ENCODE measurements around the gene NLRC5.
"Not testable (repeated sequence)": the region's sequence is repeated elsewhere in the genome, so short reads cannot be mapped to it uniquely, and the experiment has no call there.

The NLRC5 gene

DNA sequence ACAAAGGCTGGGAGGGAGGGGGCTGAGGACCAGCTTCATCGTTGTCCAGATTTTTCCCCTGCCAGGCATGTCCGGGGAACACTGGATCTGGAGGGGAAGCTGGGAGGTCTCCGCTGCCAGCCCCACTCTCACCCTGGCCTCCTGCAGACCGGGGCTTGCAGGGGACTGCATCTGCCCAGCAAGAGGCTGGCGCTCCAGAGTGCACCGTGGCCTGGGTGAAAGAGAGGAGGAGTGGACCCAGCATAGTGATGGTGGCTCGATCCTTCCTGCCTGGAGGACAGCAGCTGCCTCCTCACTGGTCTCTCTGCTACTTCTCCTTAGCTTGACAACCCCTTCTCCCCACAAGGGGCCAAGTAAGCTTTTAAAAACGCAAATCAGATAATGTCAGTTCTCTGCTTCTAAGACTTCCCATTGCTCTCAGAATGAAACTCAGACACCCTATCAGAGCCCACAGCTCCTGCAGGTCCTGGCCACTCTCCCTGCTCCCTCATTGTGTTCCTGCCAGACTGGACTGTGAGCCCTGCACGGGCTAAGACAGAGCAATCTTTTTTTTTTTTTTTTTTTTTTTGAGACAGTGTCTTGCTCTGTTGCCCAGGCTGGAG is 118.1 kb downstream of the NLRC5 start:
- no peak overlapping the region for H3K27ac ChIP-seq (replicated peaks; ENCODE audit: low read length)
- H2BK15ac ChIP-seq (ENCODE audit: low read length) = peak overlapping the region; percentile 45
- H3K4me2 ChIP-seq (ENCODE audit: insufficient read depth, low read length, poor library complexity, severe bottlenecking) = no peak overlapping the region
- no peak for DNase-seq (ENCODE audit: low spot score)
- H2BK5ac ChIP-seq (ENCODE audit: low read length) = no peak overlapping the region
- H3K4me3 ChIP-seq (ENCODE audit: low read length in 2 of 2) = no peak overlapping the region
- H3K79me1 ChIP-seq (ENCODE audit: low read depth, low read length) = no peaks in the 10 kb centered on the region
- H3K27me3 ChIP-seq (ENCODE audit: control insufficient read depth in 3 of 3, insufficient read depth in 3 of 3, low read depth in 1 of 3, low read length in 3 of 3) = no peaks in the 10 kb centered on the region
- H3K9me3 ChIP-seq (replicated peaks in 1 of 2; ENCODE audit: control insufficient read depth in 2 of 2, insufficient read depth in 1 of 2, low read depth in 1 of 2, low read length in 2 of 2) = no peaks in the 10 kb centered on the region
- peak overlapping the region; percentile 63 for H3K14ac ChIP-seq (ENCODE audit: low read length)
- H3K9ac ChIP-seq (ENCODE audit: low read depth, low read length, poor library complexity) = peak overlapping the region; percentile 83
- no peak overlapping the region for H2BK120ac ChIP-seq (ENCODE audit: low read depth, low read length)
- peak overlapping the region; percentile 11 for H3K18ac ChIP-seq (ENCODE audit: low read length)
- H3K4ac ChIP-seq (ENCODE audit: low read length) = no peak overlapping the region
- H4K8ac ChIP-seq (ENCODE audit: low read depth, low read length) = no peak overlapping the region
- H2AFZ ChIP-seq (ENCODE audit: low read length) = no peak overlapping the region
- no peaks in the 10 kb centered on the region for H3K36me3 ChIP-seq (replicated peaks in 1 of 2; ENCODE audit: control insufficient read depth in 2 of 2, insufficient read depth in 2 of 2, low read length in 2 of 2)
- peak overlapping the region; percentile 6 for H2BK12ac ChIP-seq (ENCODE audit: low read length)
- peaks cover 5 to 12% of the 10 kb centered on the region in 2 donors for H3K4me1 ChIP-seq (ENCODE audit: control insufficient read depth in 2 of 2, insufficient read depth in 1 of 2, low read depth in 1 of 2, low read length in 2 of 2)
- peak overlapping the region; percentile 53 for H2AK5ac ChIP-seq (ENCODE audit: low read depth, low read length)
- no CpG with 5 or more reads among the region's 9 CpGs for WGBS, 2 donors (ENCODE audit: extremely low coverage in 2 of 2, insufficient read length in 2 of 2, insufficient replicate concordance in 1 of 2)
- no peak overlapping the region for H3K23ac ChIP-seq (ENCODE audit: low read depth, low read length, poor library complexity)
- no peak overlapping the region for H4K91ac ChIP-seq (ENCODE audit: low read depth, low read length, poor library complexity)

DNA sequence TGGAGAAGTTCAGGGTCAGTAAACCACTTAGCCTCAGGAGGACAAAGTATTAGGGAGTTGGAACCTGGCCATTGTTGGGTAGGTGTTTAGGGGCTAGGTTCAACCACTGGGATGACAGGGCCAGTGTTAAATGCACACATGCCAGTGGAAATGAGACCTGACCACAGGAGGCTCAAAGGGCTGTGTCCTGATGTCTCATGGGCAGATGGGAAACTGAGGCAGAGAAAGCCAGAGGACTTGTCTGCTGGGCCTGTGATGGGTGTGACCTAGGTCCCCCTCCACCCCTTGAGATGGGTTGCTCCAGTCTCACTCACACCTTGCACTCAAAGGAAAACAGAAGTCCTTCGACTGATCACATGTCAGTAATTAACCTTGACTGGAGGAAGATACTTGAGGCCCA is 119.1 kb downstream of the NLRC5 start:
- H3K23ac ChIP-seq (ENCODE audit: low read depth, low read length, poor library complexity) = no peak overlapping the region
- peaks cover 0 to 8% of the 10 kb centered on the region in 2 donors for H3K36me3 ChIP-seq (replicated peaks in 1 of 2; ENCODE audit: control insufficient read depth in 2 of 2, insufficient read depth in 2 of 2, low read length in 2 of 2)
- H3K27me3 ChIP-seq (ENCODE audit: control insufficient read depth in 3 of 3, insufficient read depth in 3 of 3, low read depth in 1 of 3, low read length in 3 of 3) = no peaks in the 10 kb centered on the region
- no peak overlapping the region for H2BK12ac ChIP-seq (ENCODE audit: low read length)
- no peaks in the 10 kb centered on the region for H3K79me1 ChIP-seq (ENCODE audit: low read depth, low read length)
- no peak overlapping the region for H3K14ac ChIP-seq (ENCODE audit: low read length)
- no peak overlapping the region for H3K18ac ChIP-seq (ENCODE audit: low read length)
- WGBS, 2 donors (ENCODE audit: extremely low coverage in 2 of 2, insufficient read length in 2 of 2, insufficient replicate concordance in 1 of 2) = no CpG with 5 or more reads among the region's 1 CpG
- no peak overlapping the region for H2AK5ac ChIP-seq (ENCODE audit: low read depth, low read length)
- H3K27ac ChIP-seq (replicated peaks; ENCODE audit: low read length) = no peak overlapping the region
- no peak overlapping the region for H2BK120ac ChIP-seq (ENCODE audit: low read depth, low read length)
- H3K4me1 ChIP-seq (ENCODE audit: control insufficient read depth in 2 of 2, insufficient read depth in 1 of 2, low read depth in 1 of 2, low read length in 2 of 2) = peaks cover 2 to 9% of the 10 kb centered on the region in 2 donors
- no peak overlapping the region for H3K4ac ChIP-seq (ENCODE audit: low read length)
- H3K9me3 ChIP-seq (replicated peaks in 1 of 2; ENCODE audit: control insufficient read depth in 2 of 2, insufficient read depth in 1 of 2, low read depth in 1 of 2, low read length in 2 of 2) = no peaks in the 10 kb centered on the region
- H3K9ac ChIP-seq (ENCODE audit: low read depth, low read length, poor library complexity) = no peak overlapping the region
- no peak overlapping the region for H3K4me2 ChIP-seq (ENCODE audit: insufficient read depth, low read length, poor library complexity, severe bottlenecking)
- no peak for DNase-seq (ENCODE audit: low spot score)
- H3K4me3 ChIP-seq (ENCODE audit: low read length in 2 of 2) = no peak overlapping the region
- H2BK15ac ChIP-seq (ENCODE audit: low read length) = no peak overlapping the region
- no peak overlapping the region for H4K8ac ChIP-seq (ENCODE audit: low read depth, low read length)
- H2BK5ac ChIP-seq (ENCODE audit: low read length) = no peak overlapping the region
- no peak overlapping the region for H2AFZ ChIP-seq (ENCODE audit: low read length)
- no peak overlapping the region for H4K91ac ChIP-seq (ENCODE audit: low read depth, low read length, poor library complexity)

DNA sequence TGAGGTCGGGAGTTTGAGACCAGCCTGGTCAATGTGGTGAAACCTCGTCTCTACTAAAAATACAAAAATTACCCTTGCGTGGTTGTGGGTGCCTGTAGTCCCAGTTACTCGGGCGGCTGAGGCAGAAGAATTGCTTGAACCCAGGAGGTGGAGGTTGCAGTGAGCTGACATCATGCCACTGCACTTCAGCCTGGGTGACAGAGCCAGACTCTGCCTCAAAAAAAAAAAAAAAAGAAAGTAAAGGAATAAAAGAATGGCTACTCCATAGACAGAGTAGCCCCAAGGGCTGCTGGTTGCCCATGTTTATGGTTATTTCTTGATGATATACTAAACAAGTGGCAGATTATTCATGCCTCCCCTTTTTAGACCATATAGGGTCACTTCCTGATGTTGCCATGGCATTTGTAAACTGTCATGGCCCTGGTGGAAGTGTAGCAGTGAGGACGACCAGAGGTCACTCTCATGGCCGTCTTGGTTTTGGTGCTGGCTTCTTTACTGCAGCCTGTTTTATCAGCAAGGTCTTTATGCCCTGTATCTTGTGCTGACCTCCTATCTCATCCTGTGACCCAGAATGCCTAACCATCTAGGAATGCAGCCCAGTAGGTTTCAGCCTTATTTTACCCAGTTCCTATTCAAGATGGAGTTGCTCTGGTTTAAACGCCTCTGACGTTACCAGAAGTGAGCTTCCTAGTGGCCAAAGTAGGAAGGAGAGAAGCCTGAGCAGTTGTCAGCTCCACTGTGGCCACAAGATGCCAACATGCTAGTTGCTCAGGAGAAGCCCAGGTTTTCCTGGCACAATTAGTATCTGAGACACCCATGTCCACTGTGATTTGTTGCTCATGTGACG is 120.1 kb downstream of the NLRC5 start:
- H3K4me1 ChIP-seq (ENCODE audit: control insufficient read depth in 2 of 2, insufficient read depth in 1 of 2, low read depth in 1 of 2, low read length in 2 of 2) = peaks cover 10 to 12% of the 10 kb centered on the region in 2 donors
- H2AK5ac ChIP-seq (ENCODE audit: low read depth, low read length); H2BK120ac ChIP-seq (ENCODE audit: low read depth, low read length); H2BK15ac ChIP-seq (ENCODE audit: low read length); H3K9ac ChIP-seq (ENCODE audit: low read depth, low read length, poor library complexity); H3K27me3 ChIP-seq (ENCODE audit: control insufficient read depth in 3 of 3, insufficient read depth in 3 of 3, low read depth in 1 of 3, low read length in 3 of 3); H3K9me3 ChIP-seq (replicated peaks in 1 of 2; ENCODE audit: control insufficient read depth in 2 of 2, insufficient read depth in 1 of 2, low read depth in 1 of 2, low read length in 2 of 2); H4K91ac ChIP-seq (ENCODE audit: low read depth, low read length, poor library complexity); DNase-seq (ENCODE audit: low spot score); H3K4ac ChIP-seq (ENCODE audit: low read length); H3K4me3 ChIP-seq (ENCODE audit: low read length in 2 of 2); H3K79me1 ChIP-seq (ENCODE audit: low read depth, low read length); H3K27ac ChIP-seq (replicated peaks; ENCODE audit: low read length); H2BK5ac ChIP-seq (ENCODE audit: low read length); H3K23ac ChIP-seq (ENCODE audit: low read depth, low read length, poor library complexity); H3K18ac ChIP-seq (ENCODE audit: low read length); H3K14ac ChIP-seq (ENCODE audit: low read length); H4K8ac ChIP-seq (ENCODE audit: low read depth, low read length); H2BK12ac ChIP-seq (ENCODE audit: low read length); H3K4me2 ChIP-seq (ENCODE audit: insufficient read depth, low read length, poor library complexity, severe bottlenecking); H2AFZ ChIP-seq (ENCODE audit: low read length): not testable (repeated sequence)
- WGBS, 2 donors (ENCODE audit: extremely low coverage in 2 of 2, insufficient read length in 2 of 2, insufficient replicate concordance in 1 of 2) = no CpG with 5 or more reads among the region's 10 CpGs
- H3K36me3 ChIP-seq (replicated peaks in 1 of 2; ENCODE audit: control insufficient read depth in 2 of 2, insufficient read depth in 2 of 2, low read length in 2 of 2) = peaks cover 0 to 18% of the 10 kb centered on the region in 2 donors

DNA sequence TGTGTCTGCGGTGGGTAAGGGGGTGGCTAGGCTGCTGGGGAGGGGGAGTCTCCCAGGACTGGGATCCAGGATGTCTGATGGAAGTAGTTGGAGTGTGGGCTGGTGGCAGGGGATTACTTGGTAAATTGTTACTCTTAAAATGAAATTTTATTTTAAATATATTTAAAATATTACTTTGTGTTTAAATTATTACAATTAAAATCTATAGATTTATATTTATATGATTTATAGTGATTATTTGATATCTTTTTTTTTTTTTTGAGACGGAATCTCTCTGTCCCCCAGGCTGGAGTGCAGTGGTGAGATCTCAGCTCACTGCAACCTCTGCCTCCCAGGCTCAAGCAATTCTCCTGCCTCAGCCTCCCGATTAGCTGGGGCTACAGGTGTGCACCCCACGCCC is 121.6 kb downstream of the NLRC5 start:
- no peaks in the 10 kb centered on the region for H3K79me1 ChIP-seq (ENCODE audit: low read depth, low read length)
- H3K9ac ChIP-seq (ENCODE audit: low read depth, low read length, poor library complexity) = no peak overlapping the region
- H3K36me3 ChIP-seq (replicated peaks in 1 of 2; ENCODE audit: control insufficient read depth in 2 of 2, insufficient read depth in 2 of 2, low read length in 2 of 2) = peaks cover 0 to 20% of the 10 kb centered on the region in 2 donors
- no peak overlapping the region for H3K27ac ChIP-seq (replicated peaks; ENCODE audit: low read length)
- WGBS, 2 donors (ENCODE audit: extremely low coverage in 2 of 2, insufficient read length in 2 of 2, insufficient replicate concordance in 1 of 2) = no CpG with 5 or more reads among the region's 4 CpGs
- no peak overlapping the region for H2AK5ac ChIP-seq (ENCODE audit: low read depth, low read length)
- H3K4me3 ChIP-seq (ENCODE audit: low read length in 2 of 2) = no peak overlapping the region
- no peak overlapping the region for H3K14ac ChIP-seq (ENCODE audit: low read length)
- no peak overlapping the region for H2BK15ac ChIP-seq (ENCODE audit: low read length)
- H3K4me1 ChIP-seq (ENCODE audit: control insufficient read depth in 2 of 2, insufficient read depth in 1 of 2, low read depth in 1 of 2, low read length in 2 of 2) = peaks cover 18 to 23% of the 10 kb centered on the region in 2 donors
- no peaks in the 10 kb centered on the region for H3K9me3 ChIP-seq (replicated peaks in 1 of 2; ENCODE audit: control insufficient read depth in 2 of 2, insufficient read depth in 1 of 2, low read depth in 1 of 2, low read length in 2 of 2)
- no peak overlapping the region for H4K8ac ChIP-seq (ENCODE audit: low read depth, low read length)
- peak overlapping the region; percentile 28 for H3K23ac ChIP-seq (ENCODE audit: low read depth, low read length, poor library complexity)
- DNase-seq (ENCODE audit: low spot score) = no peak
- no peak overlapping the region for H3K4me2 ChIP-seq (ENCODE audit: insufficient read depth, low read length, poor library complexity, severe bottlenecking)
- H2BK12ac ChIP-seq (ENCODE audit: low read length) = no peak overlapping the region
- H2BK120ac ChIP-seq (ENCODE audit: low read depth, low read length) = no peak overlapping the region
- H2AFZ ChIP-seq (ENCODE audit: low read length) = no peak overlapping the region
- H4K91ac ChIP-seq (ENCODE audit: low read depth, low read length, poor library complexity) = no peak overlapping the region
- H2BK5ac ChIP-seq (ENCODE audit: low read length) = no peak overlapping the region
- H3K27me3 ChIP-seq (ENCODE audit: control insufficient read depth in 3 of 3, insufficient read depth in 3 of 3, low read depth in 1 of 3, low read length in 3 of 3) = no peaks in the 10 kb centered on the region
- no peak overlapping the region for H3K18ac ChIP-seq (ENCODE audit: low read length)
- H3K4ac ChIP-seq (ENCODE audit: low read length) = no peak overlapping the region
